ENCODE results near the gene ASAP3. TPM values are rescaled to one million over a fixed set of nuclear protein-coding genes. Genes with fewer than 3 reads are reported as not detected.

The ASAP3 gene
- total RNA-seq, 1 experiment from 2014 or later = 17.9 TPM

- Histone ChIP-seq H3K4me3 (ENCODE audit: low read depth in 2 of 2, low read length in 2 of 2) (no peak overlapping the region), H3K4me1 (ENCODE audit: control insufficient read depth, insufficient read depth, low read length) (peaks cover 10% of the 10 kb centered on the region), H3K27ac (ENCODE audit: low read length) (no peak overlapping the region), H3K36me3 (ENCODE audit: control insufficient read depth, insufficient read depth, low read length) (no peaks in the 10 kb centered on the region), H3K9me3 (ENCODE audit: control insufficient read depth, insufficient read depth, low read depth, low read length) (no peaks in the 10 kb centered on the region), H3K27me3 (ENCODE audit: control insufficient read depth, insufficient read depth, low read length) (no peaks in the 10 kb centered on the region)
- TF ChIP-seq, protein P1, sequence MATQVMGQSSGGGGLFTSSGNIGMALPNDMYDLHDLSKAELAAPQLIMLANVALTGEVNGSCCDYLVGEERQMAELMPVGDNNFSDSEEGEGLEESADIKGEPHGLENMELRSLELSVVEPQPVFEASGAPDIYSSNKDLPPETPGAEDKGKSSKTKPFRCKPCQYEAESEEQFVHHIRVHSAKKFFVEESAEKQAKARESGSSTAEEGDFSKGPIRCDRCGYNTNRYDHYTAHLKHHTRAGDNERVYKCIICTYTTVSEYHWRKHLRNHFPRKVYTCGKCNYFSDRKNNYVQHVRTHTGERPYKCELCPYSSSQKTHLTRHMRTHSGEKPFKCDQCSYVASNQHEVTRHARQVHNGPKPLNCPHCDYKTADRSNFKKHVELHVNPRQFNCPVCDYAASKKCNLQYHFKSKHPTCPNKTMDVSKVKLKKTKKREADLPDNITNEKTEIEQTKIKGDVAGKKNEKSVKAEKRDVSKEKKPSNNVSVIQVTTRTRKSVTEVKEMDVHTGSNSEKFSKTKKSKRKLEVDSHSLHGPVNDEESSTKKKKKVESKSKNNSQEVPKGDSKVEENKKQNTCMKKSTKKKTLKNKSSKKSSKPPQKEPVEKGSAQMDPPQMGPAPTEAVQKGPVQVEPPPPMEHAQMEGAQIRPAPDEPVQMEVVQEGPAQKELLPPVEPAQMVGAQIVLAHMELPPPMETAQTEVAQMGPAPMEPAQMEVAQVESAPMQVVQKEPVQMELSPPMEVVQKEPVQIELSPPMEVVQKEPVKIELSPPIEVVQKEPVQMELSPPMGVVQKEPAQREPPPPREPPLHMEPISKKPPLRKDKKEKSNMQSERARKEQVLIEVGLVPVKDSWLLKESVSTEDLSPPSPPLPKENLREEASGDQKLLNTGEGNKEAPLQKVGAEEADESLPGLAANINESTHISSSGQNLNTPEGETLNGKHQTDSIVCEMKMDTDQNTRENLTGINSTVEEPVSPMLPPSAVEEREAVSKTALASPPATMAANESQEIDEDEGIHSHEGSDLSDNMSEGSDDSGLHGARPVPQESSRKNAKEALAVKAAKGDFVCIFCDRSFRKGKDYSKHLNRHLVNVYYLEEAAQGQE (IDR thresholded peaks at IDR 0.05; ENCODE audit: insufficient read depth in 1 of 2, low read depth in 2 of 2, low read length in 1 of 2) = no peak
- TF ChIP-seq TCF7L2 (IDR thresholded peaks at IDR 0.05; ENCODE audit: low read depth, low read length) = no peak
- TF ChIP-seq, protein P2, sequence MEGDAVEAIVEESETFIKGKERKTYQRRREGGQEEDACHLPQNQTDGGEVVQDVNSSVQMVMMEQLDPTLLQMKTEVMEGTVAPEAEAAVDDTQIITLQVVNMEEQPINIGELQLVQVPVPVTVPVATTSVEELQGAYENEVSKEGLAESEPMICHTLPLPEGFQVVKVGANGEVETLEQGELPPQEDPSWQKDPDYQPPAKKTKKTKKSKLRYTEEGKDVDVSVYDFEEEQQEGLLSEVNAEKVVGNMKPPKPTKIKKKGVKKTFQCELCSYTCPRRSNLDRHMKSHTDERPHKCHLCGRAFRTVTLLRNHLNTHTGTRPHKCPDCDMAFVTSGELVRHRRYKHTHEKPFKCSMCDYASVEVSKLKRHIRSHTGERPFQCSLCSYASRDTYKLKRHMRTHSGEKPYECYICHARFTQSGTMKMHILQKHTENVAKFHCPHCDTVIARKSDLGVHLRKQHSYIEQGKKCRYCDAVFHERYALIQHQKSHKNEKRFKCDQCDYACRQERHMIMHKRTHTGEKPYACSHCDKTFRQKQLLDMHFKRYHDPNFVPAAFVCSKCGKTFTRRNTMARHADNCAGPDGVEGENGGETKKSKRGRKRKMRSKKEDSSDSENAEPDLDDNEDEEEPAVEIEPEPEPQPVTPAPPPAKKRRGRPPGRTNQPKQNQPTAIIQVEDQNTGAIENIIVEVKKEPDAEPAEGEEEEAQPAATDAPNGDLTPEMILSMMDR (IDR thresholded peaks at IDR 0.05) = no peak
- intact Hi-C loops (cut with micrococcal nuclease; ENCODE audit: unreplicated experiment) = no loop called here
- no TSS peak for BruUV-seq (replicated peaks)
- CTCF ChIA-PET = no interaction called here
- DNase-seq (ENCODE audit: low read depth, low spot score) = no peak
- no peak for ATAC-seq
- in situ Hi-C loops (cut with HindIII; ENCODE audit: low pct_unique_long_range_greater_than_20kb, low sequenced_read_pairs) = no loop called here
- POLR2A ChIA-PET = no interaction called here
Measured at GRCh38 chr1:23469372-23469982, 14.5 kb downstream of the ASAP3 start.

GRCh38 chr1:23466423-23466989 lies 17.5 kb downstream of the ASAP3 start:
- Histone ChIP-seq H3K9me3 (ENCODE audit: control insufficient read depth, insufficient read depth, low read depth, low read length) (no peaks in the 10 kb centered on the region), H3K27me3 (ENCODE audit: control insufficient read depth, insufficient read depth, low read length) (no peaks in the 10 kb centered on the region), H3K27ac (ENCODE audit: low read length) (no peak overlapping the region), H3K4me1 (ENCODE audit: control insufficient read depth, insufficient read depth, low read length) (0 out of 2 replicates have a peak, but pooled peaks cover 5% of the 10 kb centered on the region), H3K36me3 (ENCODE audit: control insufficient read depth, insufficient read depth, low read length) (no peaks in the 10 kb centered on the region), H3K4me3 (ENCODE audit: low read depth in 2 of 2, low read length in 2 of 2) (no peak overlapping the region)
- no peak; the same call in 1 of the 2 replicates for ATAC-seq
- intact Hi-C loops (cut with micrococcal nuclease; ENCODE audit: unreplicated experiment) (no loop called here), in situ Hi-C loops (cut with HindIII; ENCODE audit: low pct_unique_long_range_greater_than_20kb, low sequenced_read_pairs) (no loop called here)
- ChIA-PET CTCF (no interaction called here), POLR2A (no interaction called here)
- TF ChIP-seq TCF7L2 (IDR thresholded peaks at IDR 0.05; ENCODE audit: low read depth, low read length) (no peak), SIN3A (IDR thresholded peaks at IDR 0.05; ENCODE audit: borderline replicate concordance, insufficient read depth, low read depth, low read length) (no peak), POLR2AphosphoS5 (IDR thresholded peaks at IDR 0.05; ENCODE audit: low read depth, low read length) (no peak)
- TF ChIP-seq, protein P2 (IDR thresholded peaks at IDR 0.05) = no peak
- TF ChIP-seq, protein P1 (IDR thresholded peaks at IDR 0.05; ENCODE audit: insufficient read depth in 1 of 2, low read depth in 2 of 2, low read length in 1 of 2) = no peak
- BruUV-seq (replicated peaks) = no TSS peak
- no peak for DNase-seq (ENCODE audit: low read depth, low spot score)

Data from Panc1 (cell line).